Activated naive CD4-positive, alpha-beta T cell (primary cell): ENCODE results near the gene SNX33.
"Not testable (repeated sequence)": the region's sequence is repeated elsewhere in the genome, so short reads cannot be mapped to it uniquely, and the experiment has no call there.

Experiments
- DNase-seq, 4 experiments: peaks; one replicate each; lab custom pipeline; 2025; lab: John Stamatoyannopoulos, UW

Gene SNX33

DNA sequence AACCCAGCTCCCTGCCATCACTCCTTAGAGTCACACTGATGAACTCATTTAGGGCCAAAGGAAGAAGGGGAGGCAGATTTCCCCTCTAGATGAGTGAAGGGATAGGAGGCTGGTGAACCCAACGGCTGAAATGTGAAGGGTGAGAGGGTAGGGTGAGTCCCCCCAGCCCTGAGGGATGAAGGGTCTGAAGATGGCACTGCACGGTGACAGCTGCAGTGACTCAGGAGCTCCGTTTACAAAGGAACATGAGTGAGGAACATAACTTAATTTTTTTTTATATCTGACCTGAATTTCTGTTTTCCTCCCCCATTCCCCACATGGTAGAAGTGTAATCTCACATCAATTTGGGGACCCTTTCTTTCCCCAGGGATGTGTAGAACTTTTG lies 14.0 kb downstream of the SNX33 start:
- DNase-seq = no peak

DNA sequence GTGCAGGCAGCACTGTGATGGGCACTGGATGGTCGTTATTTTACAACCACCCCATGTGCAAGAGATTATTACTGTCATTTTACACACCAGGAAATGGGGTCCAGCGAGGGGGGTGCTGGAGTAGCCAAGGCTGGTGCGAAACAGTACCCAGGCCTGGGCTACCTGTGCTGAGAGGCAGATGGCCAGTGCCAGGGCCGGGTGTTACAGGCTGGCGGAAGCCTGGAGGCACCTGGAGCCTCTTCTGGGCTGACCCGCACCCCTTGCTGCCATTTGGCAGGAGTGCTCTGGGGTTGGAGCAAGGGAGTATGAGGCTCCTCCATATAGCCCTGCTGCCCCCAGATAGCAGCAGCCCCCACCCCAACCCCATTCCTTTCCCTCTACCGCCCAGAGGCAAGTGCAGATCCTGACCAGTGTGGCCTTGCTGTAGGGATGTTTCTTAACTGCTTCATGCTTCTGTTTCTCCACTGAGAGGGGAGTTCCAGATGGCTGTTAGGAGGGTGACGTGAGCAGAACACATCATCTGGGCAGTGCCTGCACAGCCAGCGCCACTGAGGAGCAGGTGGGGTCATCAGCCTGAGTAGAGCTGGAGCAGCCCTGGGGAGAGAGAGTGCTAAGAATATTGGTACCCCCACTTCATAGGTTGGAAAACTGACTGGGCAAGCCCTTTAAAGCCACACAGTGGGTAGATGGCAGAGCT lies 15.3 kb downstream of the SNX33 start:
- no peak for DNase-seq

DNA sequence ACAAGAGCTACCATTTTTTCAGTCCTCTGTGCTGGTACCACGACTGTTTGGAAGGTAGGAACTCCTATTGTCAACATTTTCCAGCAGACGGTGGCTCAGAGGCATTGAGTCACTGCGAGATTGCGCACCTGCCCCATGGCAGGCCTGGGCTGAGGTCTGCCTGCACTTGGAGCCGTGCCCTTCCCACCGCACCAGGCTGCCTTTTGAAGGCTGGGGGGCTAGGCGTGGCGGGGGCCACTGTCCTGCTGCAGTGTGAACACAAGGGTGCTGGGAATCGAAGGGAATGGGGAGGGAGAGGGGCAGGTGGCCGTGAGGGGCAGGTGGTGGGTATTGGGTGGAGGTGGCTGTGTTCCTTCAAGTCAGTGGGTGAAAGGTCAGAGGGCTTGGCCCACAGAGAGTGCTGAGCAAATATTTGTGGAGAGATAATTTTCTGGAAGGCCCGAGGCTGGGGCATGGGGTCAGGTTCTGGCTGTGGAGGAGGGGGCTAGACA lies 16.3 kb downstream of the SNX33 start:
- no peak for DNase-seq

DNA sequence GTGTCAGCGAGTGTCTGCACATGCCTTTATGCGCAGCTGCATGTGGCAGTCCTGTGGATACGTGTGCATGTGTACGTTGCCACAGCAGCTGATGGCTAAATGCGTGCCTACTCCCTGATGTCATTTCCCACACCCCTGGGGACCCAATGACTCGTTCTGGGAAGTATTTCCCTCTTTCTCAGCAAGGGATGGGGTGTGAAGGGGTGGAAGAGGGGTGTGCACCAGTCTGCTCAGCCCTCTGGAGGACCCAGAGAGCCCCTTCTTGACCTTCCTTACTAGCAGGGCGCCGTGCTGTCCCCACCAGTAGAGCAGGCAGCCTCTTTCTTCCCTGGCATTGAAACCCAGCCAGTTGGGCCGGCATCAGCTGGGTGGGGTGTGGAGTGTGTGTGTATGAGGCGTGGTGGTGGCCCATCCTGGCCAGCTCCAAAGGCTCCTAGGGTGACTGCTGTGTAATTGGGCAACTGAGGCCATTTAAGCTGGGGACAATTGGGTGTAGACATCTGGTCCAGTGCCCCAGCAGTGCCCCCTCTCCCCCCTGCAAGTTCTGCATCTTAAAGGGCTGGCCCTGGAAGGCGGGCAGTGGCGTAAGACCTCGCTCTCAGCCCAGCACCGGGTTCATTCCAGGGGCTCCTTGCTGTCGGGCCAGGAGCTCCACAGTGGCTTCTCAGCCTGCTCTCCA lies 19.2 kb downstream of the SNX33 start:
- no peak for DNase-seq

DNA sequence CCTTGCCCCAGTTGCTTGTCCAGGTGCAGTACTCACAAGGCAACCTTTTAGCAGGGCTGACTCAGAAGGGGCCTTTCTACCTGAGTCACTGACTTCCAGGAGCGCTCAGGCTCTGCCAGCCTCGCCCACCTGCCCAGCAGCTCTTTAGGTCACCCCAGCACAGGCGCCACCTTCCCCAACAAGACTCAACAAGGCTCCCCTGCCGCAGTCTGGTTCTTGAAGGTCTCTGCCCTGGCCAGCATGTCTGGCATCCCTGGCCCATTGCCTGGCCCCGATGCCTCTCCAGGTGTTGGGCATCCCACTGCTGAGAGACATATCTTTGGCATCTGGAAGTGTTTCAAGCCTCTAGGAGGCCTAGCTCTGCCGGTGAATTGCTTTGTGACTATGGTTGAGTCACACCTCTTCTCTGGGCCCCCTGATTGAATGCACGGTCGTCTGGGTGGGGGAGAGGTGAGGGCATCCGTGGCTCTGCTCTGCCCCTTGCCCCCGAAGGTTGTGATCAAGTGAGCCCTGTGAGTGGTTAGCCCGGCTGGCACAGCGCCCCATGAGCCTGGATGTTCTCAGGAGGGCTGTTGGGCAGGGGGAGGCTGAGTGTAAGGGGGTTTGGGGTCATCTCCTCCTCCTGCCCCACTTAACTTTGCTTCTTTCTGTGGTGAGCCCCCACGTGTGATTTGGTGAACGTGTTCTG lies 21.6 kb downstream of the SNX33 start:
- no peak for DNase-seq

DNA sequence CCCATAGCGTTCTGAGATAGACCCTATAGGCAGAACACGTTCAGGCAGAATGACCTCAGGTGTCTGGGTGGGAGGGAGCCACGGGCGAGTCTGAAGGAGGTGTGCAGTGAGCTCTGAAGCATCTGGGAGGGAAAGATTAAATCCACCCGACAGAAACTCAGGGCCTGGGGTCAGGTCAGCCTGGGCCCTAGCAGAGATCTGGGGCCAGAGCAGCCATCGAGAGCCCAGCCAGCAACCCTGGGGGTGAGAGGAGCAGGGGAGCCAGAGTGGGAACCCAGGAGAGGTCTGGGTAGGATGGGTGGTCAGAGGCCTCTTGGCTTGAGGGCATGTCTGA lies 22.1 kb downstream of the SNX33 start:
- no peak for DNase-seq

DNA sequence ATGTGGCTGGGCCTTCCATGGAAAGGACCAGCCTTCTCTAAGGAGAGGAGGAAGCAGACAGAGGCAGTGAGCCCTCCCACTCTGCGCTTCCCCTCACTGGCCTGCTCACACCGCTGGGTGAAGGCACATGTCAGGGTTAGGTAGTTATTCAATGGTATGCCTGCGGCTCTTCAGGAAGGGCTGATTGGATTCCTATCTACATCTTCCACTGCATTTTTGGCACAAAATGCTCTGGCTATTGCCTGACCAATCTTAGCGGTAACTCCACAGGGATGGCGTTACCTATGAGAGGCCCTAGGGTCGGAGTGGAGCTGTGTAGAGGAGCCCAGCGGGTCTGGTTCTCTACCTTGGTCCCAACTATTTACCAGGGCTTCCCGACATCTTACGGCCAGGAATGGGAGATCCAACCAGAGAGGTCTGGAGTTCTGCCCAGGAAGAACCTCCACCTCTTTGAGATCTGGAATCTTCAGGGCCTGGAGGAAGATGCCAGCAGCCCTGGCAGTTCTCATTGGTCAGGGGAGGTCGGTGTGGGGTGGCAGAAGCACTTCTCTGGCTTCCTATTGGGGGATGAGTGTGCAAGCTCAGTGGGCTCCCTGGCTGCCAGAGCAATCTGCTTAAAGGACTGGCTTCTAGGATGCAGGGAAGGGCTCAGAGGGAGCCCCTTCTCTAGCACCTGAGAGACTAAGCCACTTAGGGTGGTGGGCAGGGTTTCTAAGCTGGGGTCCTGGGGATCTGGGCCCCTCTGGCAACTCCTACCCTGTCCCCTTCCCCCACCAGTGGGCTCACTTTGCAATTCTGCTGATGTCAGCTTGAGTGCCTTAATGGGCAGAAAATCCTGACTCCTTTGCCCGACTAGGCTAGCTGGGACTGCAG lies 24.3 kb downstream of the SNX33 start:
- DNase-seq = no peak

DNA sequence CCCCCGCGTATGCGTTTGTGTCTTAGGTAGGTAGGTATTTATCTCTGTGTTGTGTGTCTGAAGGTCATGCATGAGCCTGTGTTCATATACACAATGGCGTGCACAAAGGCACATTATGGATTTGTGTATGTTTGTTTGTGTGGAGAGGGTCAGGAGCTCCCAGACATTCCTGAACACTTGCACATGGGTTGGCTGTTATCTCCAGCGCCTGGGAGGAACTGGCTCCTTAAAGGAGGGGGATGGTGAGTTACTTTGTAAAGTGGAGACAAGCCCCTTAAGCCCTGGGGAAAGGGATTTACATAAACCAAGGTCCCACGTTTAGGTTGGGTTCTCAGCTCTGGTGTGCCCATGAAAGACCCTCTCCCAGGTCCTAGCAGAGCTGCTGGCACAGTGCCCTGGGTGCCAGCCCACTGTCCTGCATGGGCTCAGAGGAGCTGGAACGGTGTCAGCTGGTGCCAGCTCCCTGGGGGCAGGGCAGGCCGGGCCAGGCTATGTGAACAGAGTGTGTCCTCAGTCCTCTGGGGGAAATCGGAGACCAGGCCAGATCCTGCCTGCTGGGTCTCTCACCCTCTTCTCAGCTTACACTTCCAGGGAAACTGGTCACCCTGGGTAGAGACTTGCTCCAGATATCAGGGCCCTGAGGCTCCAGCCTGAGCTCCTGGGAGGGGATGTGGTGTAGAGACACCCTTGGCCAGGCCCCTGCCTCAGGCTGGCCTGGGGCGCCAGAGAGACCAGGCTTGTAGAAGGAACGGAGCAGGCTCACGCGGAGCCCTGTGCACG lies 25.1 kb downstream of the SNX33 start:
- DNase-seq = no peak

DNA sequence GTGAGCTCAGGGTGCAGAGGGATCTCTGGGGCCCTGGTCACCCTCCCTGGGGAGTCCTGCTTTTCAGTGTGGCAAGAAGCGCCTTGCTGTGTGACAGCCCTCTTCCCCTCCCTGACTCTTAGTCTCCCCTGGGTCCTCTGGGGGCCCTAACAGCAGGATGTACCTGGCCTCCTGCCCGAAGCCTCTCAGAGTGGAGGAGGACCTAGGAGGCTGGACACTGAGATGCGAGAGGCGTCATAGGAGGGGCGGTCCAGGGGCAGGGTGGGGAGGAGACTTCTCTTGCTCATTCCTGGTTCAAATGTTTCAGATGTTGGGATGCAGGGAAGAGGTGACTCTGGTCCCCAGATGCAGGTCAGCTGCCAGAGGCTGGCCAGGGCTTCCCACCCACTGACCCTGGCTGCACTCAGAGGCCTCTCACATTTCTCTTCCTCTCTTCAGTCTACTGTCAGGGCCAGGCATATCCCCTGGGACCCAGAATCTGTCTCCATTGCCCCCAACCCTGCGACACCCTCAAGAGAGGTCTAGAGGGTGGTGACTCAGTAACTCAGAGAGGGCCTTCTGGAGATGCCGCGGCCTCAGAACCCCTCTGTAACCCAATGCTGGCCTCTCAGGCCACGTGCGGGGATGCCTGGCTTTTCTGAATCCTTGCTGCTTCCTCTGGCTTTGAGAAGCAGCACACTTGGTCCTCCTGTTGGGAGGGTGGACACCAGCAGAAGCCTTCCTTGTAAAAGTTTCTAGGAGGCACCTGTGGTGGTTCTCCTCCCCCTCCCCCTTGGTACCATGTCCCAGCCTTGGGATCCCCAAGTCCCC lies 25.9 kb downstream of the SNX33 start:
- no peak for DNase-seq

DNA sequence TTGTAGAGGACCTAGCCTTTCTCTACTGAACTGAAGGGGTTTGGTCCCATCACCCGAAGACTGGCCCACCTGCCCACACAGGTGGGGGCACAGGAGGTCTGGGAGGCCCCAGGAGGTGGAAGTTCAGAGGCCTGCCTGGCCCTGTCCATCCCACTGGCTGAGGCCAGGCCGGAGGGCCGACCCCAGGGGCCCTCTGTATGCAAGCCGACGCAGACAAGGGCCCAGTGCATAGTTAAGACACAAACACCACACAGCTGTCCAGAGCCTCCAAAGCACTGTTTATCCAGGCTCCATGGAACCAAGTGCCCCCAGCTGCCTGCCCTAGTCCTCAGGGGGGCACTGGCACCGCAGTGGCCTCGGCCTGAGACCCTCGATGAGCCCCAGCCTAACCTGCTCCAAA lies 26.7 kb downstream of the SNX33 start:
- no peak for DNase-seq

DNA sequence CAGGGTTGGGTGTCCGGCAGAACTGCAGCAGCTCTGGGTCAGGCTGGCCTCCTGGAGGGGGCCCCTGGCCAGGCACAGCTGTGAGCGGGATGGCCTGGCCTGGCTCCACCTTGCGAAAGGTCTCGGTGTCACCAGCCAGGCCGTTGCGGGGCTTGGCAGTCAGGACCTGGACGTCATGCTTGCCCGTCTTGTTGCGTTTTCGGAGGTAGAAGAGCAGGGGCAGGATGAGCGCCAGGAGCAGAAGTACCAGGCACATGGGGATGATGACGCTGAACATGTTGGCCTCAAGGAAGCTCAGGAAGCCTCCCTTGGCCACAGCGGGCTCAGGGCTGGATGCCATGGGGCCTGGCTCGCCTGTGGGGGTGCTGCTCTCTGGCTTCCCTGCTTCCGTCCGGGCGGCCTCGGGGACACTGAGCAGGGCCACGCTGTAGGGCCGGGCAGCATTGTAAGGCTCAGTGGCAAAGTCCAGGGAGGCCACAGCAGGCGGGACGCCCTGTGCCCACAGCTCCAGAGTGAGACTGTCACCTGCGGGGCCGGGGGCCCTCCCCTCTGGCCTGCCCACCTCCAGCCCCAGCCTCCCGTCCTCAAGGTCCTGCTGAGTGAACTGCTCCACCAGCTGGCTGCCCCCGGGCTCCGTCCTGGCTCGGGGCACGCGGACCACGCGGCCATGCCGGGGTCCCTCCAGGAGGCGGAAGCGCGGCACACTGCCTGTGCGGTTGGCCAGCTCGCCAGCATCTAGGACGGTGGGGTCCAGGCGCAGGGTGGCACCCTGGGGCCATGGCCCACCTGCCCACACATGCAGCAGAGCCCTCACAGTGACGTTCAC lies 28.1 kb downstream of the SNX33 start:
- no peak for DNase-seq

DNA sequence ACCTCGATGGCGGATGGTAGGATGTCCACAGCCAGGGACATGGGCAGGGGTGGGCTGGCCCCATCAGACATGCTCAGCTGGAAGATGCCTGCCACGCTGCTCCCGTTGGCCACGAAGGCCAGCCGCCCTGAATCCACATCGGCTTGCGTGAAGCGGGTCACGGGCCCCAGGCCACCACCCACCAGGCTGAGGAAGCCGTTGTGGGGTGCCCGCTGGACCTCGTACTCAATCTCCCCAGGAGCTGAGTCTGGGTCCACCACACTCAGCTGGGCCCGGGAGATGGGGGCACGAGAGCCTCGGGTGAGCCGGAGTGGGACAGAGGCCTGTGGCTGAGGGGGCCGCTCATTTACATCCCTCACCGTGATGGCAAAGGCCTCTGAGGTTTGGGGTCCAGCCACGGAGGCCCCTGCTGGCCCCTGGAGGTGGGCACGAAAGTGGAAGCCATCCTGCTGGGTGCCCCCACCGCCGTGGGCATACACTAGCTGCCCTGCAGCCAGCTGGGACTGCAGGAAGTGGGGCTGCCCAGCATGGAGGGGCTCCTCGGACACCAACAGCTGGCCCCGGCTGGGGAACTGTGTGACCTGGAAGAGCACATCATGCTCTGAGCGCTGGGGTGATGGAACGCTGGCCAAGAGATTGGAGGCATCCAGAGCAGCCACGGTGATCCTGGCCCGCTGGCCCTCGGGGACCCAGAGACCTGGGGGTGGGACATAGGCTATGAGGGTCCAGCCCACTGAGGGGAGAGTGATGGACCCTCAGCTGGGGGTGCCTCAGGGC lies 29.2 kb downstream of the SNX33 start:
- DNase-seq = no peak

DNA sequence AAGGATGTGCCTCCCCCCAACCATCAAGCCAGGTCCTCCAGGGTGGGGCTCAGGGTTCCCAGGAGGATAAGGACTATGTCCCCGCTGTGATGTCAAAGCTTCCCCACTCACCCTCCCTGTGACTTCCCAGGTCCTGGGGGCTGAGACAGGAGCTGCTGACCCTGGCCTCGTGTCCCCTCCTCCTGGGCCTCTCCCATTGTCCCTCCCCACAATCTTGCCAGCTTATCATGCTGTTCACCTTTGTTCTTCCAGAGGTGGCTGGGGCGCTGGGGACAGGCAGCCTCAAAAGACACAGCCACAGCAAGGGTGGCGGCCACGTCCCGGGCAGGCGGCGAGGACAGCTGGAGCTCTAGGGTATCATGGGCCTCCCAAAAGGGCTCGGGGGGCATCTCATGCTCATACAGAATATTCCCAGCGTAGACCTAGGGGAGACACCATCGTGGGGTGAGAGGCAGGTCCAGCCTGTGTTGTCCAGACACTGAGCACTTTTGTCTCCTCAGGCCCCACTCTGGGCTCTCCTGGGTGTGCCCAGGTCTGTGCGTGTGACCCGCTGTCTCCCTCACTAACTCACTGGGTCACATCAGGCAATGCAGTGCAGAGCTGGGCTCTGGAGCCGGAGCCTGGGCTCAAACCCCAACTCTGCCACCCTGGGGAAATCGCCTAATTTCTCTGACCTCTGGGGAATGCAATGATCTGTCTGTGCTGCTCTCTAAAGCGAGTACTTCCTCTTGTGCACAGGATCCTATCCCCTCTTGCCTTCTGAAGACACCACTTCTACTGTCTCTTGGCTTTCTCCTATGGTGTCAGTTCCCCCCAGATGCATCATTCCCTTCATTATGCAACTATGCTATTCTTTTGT lies 30.0 kb downstream of the SNX33 start:
- no peak for DNase-seq

DNA sequence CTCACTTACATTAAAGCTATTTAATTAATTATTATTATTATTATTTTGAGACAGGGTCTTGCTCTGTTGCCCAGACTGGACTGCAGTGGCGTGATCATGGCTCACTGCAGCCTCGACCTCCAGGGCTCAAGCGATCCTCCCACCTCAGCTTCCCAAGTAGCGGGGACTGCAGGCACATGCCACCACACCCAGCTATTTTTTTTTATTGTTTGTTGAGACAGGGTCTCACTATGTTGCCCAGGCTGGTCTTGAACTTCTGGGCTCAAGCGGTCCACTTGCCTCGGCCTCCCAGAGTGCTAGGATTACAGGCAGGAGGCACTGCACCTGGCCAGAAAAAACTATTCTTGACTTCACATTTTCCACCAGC lies 30.6 kb downstream of the SNX33 start:
- not testable (repeated sequence) for DNase-seq

DNA sequence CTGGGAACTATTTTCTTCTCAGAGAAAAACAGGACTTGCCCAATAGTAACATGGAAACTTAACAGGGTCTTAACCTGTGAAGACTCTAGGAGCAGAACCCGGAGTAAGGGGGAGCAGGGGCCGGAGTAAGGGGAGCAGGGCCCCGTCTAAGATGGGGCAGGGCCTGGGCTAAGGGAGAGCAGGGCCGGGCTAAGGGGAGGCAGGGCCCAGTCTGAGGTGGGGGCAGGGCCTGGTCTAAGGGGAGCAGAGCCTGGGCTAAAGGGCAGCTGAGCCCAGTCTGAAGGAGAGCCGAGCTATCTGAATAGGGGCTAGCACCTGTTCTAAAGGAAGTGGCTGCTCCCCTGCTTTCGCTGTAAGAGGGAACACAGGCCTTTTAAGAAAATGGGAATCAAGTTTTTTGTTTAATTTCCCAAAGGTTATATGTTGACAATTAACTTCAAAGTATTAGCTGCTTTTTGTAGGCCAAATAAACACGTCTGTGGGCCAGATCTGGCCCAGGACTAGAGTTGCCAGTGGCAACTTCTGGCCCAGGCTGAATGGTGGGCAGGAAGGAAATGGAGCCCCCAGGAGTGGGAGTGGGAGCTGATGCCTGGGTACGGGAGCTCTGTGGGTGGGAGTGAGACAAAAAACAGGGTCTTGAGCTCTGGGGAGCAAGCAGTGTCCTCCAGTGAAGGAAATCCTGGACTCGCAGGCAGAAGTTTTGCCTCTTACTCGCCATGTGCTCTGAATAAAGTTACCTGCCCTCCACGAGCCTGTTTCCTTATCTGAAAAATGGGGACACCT lies 32.5 kb downstream of the SNX33 start:
- DNase-seq = no peak

DNA sequence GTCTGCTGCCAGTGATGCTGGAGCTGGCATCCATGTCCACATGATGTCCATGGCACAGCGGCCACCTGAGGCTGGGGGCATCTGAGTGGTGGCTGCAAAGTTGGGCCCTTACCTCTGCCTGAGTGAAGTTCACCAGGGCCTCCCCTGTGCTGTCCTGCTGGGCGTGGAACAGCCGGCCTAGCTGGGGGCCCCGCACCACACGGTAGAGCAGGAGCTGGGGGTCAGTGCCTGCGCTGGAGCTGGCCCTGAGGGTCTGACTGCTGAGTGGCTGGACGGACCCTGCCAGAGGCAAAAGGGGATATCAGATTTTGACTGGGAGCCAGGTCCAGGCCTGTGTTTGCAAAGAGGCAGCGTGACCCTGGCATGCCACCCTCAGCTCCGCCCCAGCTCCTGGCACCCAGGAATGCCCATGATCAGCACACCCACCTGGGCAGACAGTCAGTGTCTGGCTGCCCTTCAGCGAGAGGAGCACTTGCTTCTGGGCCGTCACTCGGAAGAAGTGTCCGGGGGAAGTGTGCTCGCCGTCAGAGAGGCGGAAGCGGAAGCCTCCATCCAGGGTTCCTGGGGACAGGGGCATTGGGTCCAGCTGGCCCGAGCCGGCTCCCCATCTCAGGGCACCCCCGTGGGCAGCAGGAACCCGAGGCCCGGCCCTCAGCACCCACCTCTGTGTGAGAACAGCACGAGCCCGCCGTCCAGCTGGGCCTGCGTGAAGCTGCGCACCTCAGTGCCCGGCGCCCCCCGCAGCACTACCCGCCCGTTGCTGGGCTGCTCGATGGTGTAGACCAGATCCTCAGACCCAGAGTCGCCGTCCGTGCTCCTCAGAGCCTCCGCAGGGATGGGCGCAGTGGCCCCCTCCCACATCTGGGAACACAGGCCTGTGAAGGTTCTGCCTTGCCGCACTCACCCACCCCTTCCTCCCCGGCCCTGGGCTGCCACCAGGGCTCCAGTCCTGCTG lies 34.7 kb downstream of the SNX33 start:
- no peak for DNase-seq
